Measurements from ENCODE around the gene ABCB10. TPM values are rescaled to one million over a fixed set of nuclear protein-coding genes. Genes with fewer than 3 reads are reported as not detected.
"Not testable (repeated sequence)": the region's sequence is repeated elsewhere in the genome, so short reads cannot be mapped to it uniquely, and the experiment has no call there.

ABCB10 gene
- total and polyA plus RNA-seq, 9 donors, result 5.6 to 15.4 (median 10.1) TPM

DNA sequence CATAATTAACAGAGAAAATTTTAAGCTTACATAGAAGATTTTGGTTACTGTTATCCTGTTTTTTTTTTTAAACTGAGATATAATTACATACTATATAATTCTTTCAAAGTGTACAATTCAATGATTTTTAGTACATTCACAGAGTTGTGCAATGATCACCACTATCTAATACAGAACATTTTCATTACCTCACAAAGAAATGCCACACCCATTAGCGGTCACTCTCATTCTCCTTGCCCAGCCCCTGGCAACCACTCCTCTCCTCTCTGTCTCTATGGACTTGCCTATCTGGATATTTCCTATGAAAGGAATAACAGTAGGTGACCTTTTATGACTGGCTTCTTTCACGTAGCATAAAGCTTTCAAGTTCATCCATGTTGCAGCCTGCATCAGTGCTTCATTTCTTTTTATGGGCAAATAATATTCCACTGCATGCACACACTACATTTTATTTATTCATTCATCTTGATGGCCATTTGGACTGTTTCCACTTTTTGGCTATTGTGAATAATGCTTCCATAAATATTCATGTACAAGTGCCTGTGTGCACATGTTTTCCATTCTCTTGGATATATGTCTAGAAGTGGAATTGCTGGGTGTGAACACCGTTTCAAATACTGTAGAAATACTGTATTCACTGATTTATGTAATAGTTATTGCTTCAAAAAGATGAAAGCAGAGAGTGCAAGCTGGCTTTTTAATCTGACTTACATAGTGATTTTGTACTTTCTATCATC, 40.9 kb upstream of the ABCB10 start:
- no peak overlapping the region for H3K27ac ChIP-seq
- no peak for TF ChIP-seq POLR2A (IDR thresholded peaks at IDR 0.05)
- TF ChIP-seq CTCF (IDR thresholded peaks at IDR 0.05), result no peak
- TF ChIP-seq EP300 (IDR thresholded peaks at IDR 0.05), result no peak
- no peaks in the 10 kb centered on the region for H3K9me3 ChIP-seq
- no peak overlapping the region for H3K4me3 ChIP-seq
- DNase-seq, result no peak
- 92 to 96% (median 93%) methylated on average over 3 of the region's 3 CpGs for WGBS, 3 donors
- peaks cover 2% of the 10 kb centered on the region for H3K4me1 ChIP-seq (ENCODE audit: insufficient read depth)
- intact Hi-C loops (cut with DNase I), result no loop called here
- no peaks in the 10 kb centered on the region for H3K27me3 ChIP-seq
- H3K36me3 ChIP-seq, result no peaks in the 10 kb centered on the region

- H3K4me1 ChIP-seq (ENCODE audit: insufficient read depth), result peaks cover 2% of the 10 kb centered on the region
- no peak for DNase-seq
- intact Hi-C loops (cut with DNase I), result no loop called here
- no peaks in the 10 kb centered on the region for H3K36me3 ChIP-seq
- TF ChIP-seq EP300 (IDR thresholded peaks at IDR 0.05) (no peak), CTCF (IDR thresholded peaks at IDR 0.05) (no peak), POLR2A (IDR thresholded peaks at IDR 0.05) (no peak)
- no peaks in the 10 kb centered on the region for H3K9me3 ChIP-seq
- WGBS, 3 donors, result 64 to 73% (median 68%) methylated on average over 3 of the region's 3 CpGs
- H3K27ac ChIP-seq, result no peak overlapping the region
- no peaks in the 10 kb centered on the region for H3K27me3 ChIP-seq
- H3K4me3 ChIP-seq, result no peak overlapping the region
These were observed 39.4 kb upstream of the ABCB10 start for GRCh38 chr1:229597877-229598276.

- Histone ChIP-seq H3K27ac (no peak overlapping the region), H3K9me3 (no peaks in the 10 kb centered on the region), H3K4me3 (no peak overlapping the region), H3K36me3 (no peaks in the 10 kb centered on the region), H3K27me3 (no peaks in the 10 kb centered on the region), H3K4me1 (ENCODE audit: insufficient read depth) (peaks cover 2% of the 10 kb centered on the region)
- no peak for DNase-seq
- TF ChIP-seq EP300 (IDR thresholded peaks at IDR 0.05), result no peak
- TF ChIP-seq POLR2A (IDR thresholded peaks at IDR 0.05), result no peak
- TF ChIP-seq CTCF (IDR thresholded peaks at IDR 0.05), result no peak
- intact Hi-C loops (cut with DNase I), result no loop called here
- 60 to 76% (median 65%) methylated on average over 7 of the region's 7 CpGs for WGBS, 3 donors
These were observed 38.6 kb upstream of the ABCB10 start for GRCh38 chr1:229596925-229597699.

- WGBS, 3 donors, result 97 to 99% (median 97%) methylated on average over 7 of the region's 7 CpGs
- H3K27ac ChIP-seq; H3K9me3 ChIP-seq; DNase-seq; H3K36me3 ChIP-seq; H3K27me3 ChIP-seq; H3K4me3 ChIP-seq; intact Hi-C loops (cut with DNase I); H3K4me1 ChIP-seq (ENCODE audit: insufficient read depth): not testable (repeated sequence)
These were observed 37.4 kb upstream of the ABCB10 start for GRCh38 chr1:229595876-229596275.

Data from ovary (tissue), 9 donors.